GM18951 (cell line): Measurements from ENCODE around the gene INHBC.
"Not testable (repeated sequence)": the region's sequence is repeated elsewhere in the genome, so short reads cannot be mapped to it uniquely, and the experiment has no call there.

ENCODE experiments used
- POLR2A ChIP-seq: IDR thresholded peaks from 4 replicates; pipeline ENCODE4 v1.6.1; 2011; ENCODE audit warnings: mild to moderate bottlenecking; ENCODE audit not compliant: insufficient read length, insufficient read depth; ENCODE audit errors: extremely low read depth
- in situ Hi-C: fragments of 300-500 bp; cut with MboI; formaldehyde crosslinking; loops from one replicate; pipeline ENCODE4 v1.12.0; 2022; ENCODE audit warnings: low sequenced_read_pairs, mixed read lengths, inconsistent platforms; ENCODE audit not compliant: unreplicated experiment

INHBC gene

GRCh38 chr12:57415088-57415487 is 19.5 kb upstream of the INHBC start:
- in situ Hi-C loops = no loop called here

GRCh38 chr12:57416039-57416996 is 18.3 kb upstream of the INHBC start:
- TF ChIP-seq POLR2A = no peak
- in situ Hi-C loops = no loop called here

More at GRCh38 chr12:57415088-57415487, 19.5 kb upstream of the INHBC start:
- TF ChIP-seq POLR2A = no peak

GRCh38 chr12:57418255-57418654 is 16.3 kb upstream of the INHBC start:
- no peak for TF ChIP-seq POLR2A

GRCh38 chr12:57419495-57419894 is 15.1 kb upstream of the INHBC start:
- in situ Hi-C loops = no loop called here
- no peak for TF ChIP-seq POLR2A

More at GRCh38 chr12:57418255-57418654, 16.3 kb upstream of the INHBC start:
- in situ Hi-C loops = no loop called here

- in situ Hi-C loops = no loop called here
- TF ChIP-seq POLR2A = no peak
Observed at GRCh38 chr12:57420482-57420881, 14.1 kb upstream of the INHBC start.

- in situ Hi-C loops = not testable (repeated sequence)
Observed at GRCh38 chr12:57426948-57427347, 7.6 kb upstream of the INHBC start.

- in situ Hi-C loops = no loop called here
- TF ChIP-seq POLR2A = no peak
Observed at GRCh38 chr12:57428965-57429364, 5.6 kb upstream of the INHBC start.

GRCh38 chr12:57429473-57430111 is 5.0 kb upstream of the INHBC start:
- in situ Hi-C loops = no loop called here
- no peak for TF ChIP-seq POLR2A

GRCh38 chr12:57430112-57430930 is 4.3 kb upstream of the INHBC start:
- in situ Hi-C loops = no loop called here
- TF ChIP-seq POLR2A = no peak

GRCh38 chr12:57430931-57431566 is 3.5 kb upstream of the INHBC start, which contains the start of gene R3HDM2:
R3HDM2 (minus strand) TSS chr12:57431043; CDS start chr12:57310428, 120,615 bp downstream.
- in situ Hi-C loops = no loop called here
- peak; percentile 97 for TF ChIP-seq POLR2A

GRCh38 chr12:57431654-57432188 is 2.9 kb upstream of the INHBC start:
- in situ Hi-C loops = no loop called here
- no peak for TF ChIP-seq POLR2A

GRCh38 chr12:57433370-57433769 is 1.2 kb upstream of the INHBC start:
- no peak for TF ChIP-seq POLR2A
- in situ Hi-C loops = no loop called here
